Stimulated activated CD4-positive, alpha-beta T cell treated with anti-CD3 and anti-CD28 coated beads, Interleukin-15, amount 100 ng/mL, for 1 hour (primary cell): Measurements from ENCODE around the gene RNF167.

Experiments used
- DNase-seq, 2 donors: peaks; one replicate each; pipeline ENCODE4 v3.0.0-alpha.2; 2020; ENCODE audit warnings: low read depth in 1 of 2, low spot score in 1 of 2

Gene RNF167

GRCh38 chr17:4939796-4940554, at the start of gene RNF167, which contains the start of gene SLC25A11:
Gene RNF167 (plus strand): TSS chr17:4940268. CDS start chr17:4940910, 642 bp downstream.
Gene SLC25A11 (minus strand): TSS chr17:4940046. CDS start chr17:4939910, 136 bp downstream.
- DNase-seq = peak; percentile 92 to 93

DNA sequence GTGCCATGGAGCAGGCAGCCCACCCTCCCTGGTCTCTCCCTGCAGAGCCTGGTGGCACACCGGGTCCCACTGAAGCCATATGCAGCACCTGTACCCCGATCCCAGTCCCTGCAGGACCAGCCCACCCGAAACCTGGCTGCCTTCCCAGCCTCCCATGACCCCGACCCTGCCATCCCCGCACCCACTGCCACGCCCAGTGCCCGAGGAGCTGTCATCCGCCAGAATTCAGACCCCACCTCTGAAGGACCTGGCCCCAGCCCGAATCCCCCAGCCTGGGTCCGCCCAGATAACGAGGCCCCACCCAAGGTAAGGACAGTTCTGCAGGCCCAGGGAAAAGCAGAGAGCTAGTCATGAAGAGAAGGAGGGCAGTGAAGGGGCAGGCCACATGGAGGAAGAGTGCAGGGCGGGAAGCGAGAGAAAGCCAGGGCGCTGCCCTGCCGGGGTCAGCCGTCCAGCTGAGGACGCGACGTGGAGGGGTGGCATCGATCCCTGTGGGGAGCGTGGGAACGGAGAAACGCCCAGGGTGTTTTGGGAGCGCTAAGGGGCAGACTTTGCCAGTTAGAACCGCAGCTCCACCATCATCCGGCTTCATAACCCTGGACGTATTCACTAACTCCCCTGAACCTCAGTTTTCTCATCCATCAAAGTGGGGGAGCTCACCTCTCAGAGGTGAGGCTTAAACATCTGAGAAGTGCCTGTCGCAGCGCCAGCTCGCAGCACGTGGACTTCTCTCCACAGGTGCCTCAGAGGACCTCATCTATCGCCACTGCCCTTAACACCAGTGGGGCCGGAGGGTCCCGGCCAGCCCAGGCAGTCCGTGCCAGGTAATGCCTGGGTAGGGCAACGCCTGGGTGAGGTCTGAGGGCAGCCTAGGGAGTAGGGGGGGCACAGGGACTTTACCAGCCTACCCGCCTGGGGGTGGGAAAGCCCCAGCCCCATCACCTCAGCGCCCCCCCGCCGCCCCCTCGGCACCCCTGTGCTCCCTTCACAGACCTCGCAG, 48.4 kb upstream of the RNF167 start:
- DNase-seq = no peak

- no peak for DNase-seq
Observed at GRCh38 chr17:4892499-4893221, 47.4 kb upstream of the RNF167 start.

- DNase-seq = no peak
Observed at GRCh38 chr17:4893272-4893671, 46.8 kb upstream of the RNF167 start.

- DNase-seq = no peak
Observed at GRCh38 chr17:4893721-4894560, 46.1 kb upstream of the RNF167 start.

DNA sequence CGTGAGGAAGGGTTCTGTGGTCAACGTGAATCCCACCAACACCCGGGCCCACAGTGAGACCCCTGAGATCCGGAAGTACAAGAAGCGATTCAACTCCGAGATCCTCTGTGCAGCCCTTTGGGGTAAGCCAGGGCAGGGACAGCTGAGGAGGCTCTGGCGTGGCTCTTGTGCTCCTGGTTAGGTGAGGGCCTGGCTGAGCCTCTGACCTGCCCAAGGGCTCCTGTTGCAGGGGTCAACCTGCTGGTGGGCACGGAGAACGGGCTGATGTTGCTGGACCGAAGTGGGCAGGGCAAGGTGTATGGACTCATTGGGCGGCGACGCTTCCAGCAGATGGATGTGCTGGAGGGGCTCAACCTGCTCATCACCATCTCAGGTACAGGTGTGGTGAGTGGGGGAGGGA, 44.9 kb upstream of the RNF167 start:
- no peak for DNase-seq

- no peak for DNase-seq
Observed at GRCh38 chr17:4895657-4896331, 44.3 kb upstream of the RNF167 start.

- DNase-seq = no peak
Observed at GRCh38 chr17:4896332-4897197, 43.5 kb upstream of the RNF167 start.

GRCh38 chr17:4897198-4897687, 42.8 kb upstream of the RNF167 start:
- DNase-seq = no peak

DNA sequence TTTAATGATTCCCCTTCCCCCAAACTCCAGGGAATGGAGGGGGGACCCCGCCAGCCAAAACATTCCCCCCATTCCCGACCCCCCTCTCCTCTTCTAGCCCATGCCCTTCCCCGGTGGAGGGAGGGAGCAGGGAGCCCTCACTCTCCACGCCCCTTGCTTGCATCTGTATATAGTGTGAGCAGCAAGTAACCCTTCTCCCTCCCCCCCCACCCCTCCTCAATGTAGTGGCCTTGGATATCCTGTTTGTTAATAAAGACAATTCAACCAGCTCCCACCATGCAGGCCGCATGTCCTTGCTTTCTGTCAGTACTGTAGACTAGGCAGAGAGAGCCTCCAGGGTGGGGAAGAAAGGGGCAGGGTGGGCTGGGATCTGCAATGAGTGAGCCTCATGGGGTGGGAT, 42.3 kb upstream of the RNF167 start:
- no peak for DNase-seq

DNA sequence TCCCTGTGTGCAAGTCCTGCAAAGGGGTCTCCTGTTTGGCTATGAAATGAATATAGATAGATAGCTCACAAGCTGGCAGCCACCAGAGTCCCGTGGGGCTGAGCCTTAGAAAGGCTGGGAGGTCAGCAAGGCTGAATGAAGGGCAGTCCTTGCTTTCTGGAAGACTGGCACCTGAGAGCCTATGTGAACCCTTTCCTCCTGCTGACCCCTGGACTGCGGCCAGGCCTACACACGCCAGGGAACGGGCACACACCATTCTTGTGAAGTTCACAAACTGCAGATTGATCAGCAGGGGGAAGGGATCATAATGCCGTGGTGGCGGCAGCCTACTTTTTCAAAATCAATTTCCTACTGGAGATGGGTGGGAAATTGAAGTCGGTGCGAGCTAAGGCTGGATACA, 41.7 kb upstream of the RNF167 start:
- no peak for DNase-seq

GRCh38 chr17:4898927-4899326, 41.1 kb upstream of the RNF167 start:
- no peak for DNase-seq

DNA sequence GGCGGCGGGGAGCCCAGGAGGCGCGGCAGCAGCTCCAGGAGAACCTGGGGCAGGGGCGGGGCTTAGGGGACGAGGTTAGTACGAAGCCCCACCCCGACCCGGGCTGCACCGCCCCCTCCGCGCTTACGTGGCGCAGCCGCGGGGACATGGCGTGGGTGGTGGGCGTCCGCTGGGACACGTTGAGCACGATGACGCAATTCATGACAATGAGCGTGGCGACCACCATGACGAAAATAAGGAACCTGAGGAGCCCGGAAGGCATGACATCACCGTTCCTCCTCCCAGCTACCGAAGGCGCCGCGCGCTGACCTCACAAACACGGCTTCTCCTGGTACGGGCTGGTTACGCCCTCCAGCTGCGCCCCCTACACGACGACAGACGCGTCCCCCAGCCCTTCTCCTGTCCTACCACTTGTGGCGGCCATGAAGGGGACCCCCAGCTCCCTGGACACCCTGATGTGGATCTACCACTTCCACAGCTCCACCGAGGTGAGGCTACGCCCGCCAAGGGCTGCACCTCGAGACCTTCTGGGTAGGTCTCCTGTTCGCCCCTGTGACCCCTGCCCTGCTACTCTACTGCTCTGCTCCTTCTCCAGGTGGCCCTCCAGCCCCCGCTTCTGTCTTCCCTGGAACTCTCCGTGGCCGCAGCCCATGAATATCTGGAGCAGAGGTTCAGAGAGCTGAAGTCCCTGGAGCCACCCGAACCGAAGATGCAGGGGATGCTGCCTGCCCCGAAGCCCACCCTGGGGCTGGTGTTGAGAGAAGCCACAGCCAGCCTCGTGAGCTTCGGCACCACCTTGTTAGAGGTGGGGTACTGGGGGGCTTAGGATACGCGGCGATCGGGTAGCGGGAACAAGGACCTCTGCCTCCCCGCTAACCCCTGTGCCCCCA, 40.5 kb upstream of the RNF167 start, which contains the start of gene C17orf107:
Gene C17orf107 (plus strand): TSS at position 196 of the 890 bp plus-strand sequence. CDS start 227 bp downstream, at position 423.
- DNase-seq = peak; percentile 81 to 94

GRCh38 chr17:4900231-4901107, 39.6 kb upstream of the RNF167 start:
- peak; percentile 16 to 21 for DNase-seq

DNA sequence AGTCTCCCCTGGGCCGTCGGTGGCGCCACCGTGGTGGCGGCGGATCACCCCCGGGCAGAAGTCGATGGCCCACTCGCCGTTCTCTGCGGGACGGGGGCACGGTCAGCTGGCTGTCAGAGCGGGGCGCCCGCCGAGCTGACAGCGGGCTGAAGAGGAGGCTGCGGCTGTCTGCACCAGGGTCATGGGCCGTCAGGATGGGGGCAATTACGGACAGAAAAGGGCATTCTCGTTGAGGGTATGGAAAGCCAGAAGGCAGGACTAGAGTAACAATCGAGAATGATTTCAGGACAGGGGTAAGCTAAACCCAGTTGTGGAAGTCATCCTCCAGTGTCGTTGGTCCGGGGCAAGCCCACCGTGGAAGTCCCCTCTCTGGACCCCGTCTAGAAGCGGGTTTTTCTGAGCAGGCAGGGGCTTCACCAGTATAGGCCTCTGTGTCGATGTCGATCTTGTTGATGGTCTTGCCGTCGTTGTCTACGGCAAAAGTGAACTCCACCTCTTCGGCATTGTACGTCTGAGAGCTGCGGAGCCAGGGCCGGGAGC, 38.9 kb upstream of the RNF167 start:
- DNase-seq = no peak

- peak in 1 of 2 donors; percentile 17 for DNase-seq
Observed at GRCh38 chr17:4901648-4902344, 38.3 kb upstream of the RNF167 start.
